CD4-positive, alpha-beta T cell treated with Interleukin-15 for 4 hours (primary cell): ENCODE results near the gene PTPRM.

ENCODE experiments used
- DNase-seq: peaks from one replicate; pipeline ENCODE4 v3.0.0-alpha.2; 2020; ENCODE audit warnings: low spot score

PTPRM gene

GRCh38 chr18:7671105-7671504 lies 104.0 kb downstream of the PTPRM start:
- DNase-seq, result no peak

DNA sequence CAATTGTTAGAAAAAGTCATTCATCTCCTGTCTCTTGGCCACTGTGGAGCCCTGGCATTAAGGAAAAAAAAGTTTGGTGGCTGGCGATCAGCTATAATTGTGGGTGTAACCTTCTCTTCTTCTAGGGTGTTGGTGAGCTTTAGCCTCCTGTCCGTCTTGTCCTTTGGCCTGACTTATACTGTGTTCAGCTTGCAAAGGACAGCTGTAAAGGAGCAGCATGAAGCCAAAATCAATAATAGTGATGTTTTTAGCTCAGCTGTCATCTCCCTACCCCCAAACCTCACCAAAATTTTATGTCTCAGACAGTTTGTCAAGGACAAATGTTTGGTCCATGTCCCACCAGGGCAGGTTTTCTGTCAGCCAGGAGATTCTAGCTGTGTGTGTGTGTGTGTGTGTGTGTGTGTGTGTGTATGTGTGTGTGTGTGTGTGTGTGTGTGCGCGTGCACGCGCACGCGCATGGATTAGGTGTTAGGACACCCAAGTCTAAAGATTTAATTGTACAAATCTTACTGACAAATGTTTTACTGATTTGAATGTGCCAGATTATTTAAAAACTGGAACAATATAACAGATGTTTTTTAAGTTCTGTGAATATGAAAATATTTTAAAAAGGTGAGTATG lies 109.2 kb downstream of the PTPRM start:
- DNase-seq, result no peak

GRCh38 chr18:7677001-7677400 lies 109.9 kb downstream of the PTPRM start:
- no peak for DNase-seq

DNA sequence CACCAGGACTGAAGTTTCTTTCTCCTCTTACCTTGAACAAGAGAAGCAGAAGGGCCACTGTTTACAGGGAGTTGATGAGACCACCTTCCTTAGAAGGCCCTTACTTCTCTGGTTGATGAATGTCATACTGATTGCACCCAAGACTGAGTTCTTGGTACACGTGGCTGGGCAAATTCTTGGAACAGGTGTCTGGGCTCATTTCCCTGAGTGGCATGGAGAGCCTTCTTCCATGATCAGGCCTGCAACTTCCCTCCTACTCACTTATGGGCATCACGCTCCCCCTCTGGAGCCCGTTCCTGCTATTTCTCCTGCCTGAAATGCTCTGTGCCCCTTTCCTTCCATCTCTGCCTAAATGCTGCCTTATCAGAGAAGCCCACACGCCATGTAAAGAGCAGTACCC lies 110.3 kb downstream of the PTPRM start:
- no peak for DNase-seq

- no peak for DNase-seq
These were observed 111.3 kb downstream of the PTPRM start for GRCh38 chr18:7678389-7678788.

DNA sequence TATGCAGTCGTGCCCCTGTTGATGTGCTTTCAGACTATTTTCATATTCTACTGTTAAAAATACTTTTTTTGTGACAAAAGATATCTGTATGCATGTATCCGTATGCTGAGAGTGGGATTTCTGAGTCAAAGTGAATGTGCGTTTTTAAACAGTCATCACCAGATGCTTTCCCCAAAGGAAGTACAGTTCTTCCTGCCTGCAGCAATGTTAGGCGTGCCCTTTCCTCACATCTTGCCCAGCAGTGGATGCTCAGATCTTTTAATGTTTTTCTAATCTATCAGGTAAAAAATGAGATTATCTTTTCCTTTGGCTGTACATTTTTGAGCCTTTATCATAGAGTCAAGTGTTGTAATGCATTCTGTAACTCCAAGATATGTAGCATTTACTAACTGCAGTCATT lies 111.7 kb downstream of the PTPRM start:
- DNase-seq, result no peak

GRCh38 chr18:7681298-7681697 lies 114.2 kb downstream of the PTPRM start:
- DNase-seq, result no peak

DNA sequence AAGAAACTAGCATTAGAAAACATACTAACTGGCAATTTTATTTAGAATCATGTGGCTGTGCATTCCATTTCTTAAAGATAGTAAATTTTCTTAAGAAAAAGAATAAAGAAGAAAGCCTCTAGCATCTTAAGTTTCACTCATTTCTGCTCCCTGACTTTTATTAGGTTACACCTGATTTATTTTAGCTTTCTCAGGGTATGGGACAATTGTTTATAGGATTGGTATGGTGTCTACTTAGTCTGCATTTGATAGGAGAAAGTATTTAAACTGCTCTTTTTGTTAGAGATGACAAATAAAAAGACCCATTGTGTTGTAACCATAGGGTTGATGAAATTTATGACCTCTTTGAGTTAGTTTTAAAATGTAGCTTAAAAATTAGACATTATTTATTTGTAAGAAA lies 115.2 kb downstream of the PTPRM start:
- DNase-seq, result no peak

- no peak for DNase-seq
These were observed 116.6 kb downstream of the PTPRM start for GRCh38 chr18:7683753-7684152.

- no peak for DNase-seq
These were observed 117.2 kb downstream of the PTPRM start for GRCh38 chr18:7684357-7684756.

DNA sequence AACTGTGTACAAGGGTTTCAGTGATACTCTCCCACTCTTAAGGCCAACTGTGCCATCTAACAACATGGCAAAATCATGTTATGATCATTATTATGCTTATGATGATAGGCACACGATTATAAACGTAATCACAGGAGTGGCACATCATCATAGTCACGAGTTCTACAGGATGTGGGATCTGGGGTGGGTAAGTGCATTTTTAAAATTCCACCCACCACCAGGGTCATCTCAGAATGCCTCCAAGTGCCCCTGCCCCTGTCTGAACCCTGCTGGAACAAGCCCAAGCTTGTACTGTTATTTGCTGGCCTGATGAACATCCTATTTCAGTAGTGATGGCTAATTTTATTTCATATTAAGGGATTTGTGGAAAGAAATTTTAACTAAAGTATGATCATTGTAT lies 117.8 kb downstream of the PTPRM start:
- no peak for DNase-seq

DNA sequence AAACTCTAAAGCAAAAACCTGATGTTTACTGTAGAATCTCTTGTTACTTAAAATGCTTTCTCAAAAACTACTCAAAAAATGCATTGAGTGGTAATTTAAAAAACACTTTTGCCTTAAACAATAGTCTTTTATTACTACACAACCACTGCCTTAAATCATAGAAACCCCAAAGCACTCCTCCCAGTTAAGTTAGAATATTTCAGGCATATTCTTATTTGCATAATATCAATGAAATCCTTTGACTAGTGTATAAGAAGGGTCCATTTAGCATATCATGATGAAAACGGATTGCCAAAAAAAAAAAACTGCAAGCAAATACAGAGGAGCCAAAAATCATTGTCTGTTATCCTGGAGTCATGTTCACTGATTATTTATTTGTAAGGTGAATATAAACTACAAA lies 119.2 kb downstream of the PTPRM start:
- DNase-seq, result no peak

DNA sequence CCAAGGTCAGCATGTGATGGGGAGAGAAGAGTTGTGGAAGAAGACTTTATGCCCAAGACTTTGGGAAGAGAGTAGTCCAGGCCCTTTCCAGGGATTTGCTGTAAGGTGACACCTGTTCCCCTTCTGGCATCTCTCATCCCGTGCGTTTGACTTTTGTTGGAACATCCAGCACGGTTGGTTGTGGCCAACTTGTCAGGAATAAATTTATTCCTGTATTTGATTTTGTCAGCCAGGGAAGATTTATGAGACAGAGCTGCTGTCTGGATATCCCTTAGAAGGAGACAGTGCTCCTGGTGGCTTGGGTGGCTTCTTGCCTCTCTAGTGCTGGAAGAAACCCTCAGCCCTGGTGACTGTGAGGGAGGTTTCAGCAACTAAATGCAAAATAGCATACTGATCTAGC lies 121.5 kb downstream of the PTPRM start:
- DNase-seq, result no peak

DNA sequence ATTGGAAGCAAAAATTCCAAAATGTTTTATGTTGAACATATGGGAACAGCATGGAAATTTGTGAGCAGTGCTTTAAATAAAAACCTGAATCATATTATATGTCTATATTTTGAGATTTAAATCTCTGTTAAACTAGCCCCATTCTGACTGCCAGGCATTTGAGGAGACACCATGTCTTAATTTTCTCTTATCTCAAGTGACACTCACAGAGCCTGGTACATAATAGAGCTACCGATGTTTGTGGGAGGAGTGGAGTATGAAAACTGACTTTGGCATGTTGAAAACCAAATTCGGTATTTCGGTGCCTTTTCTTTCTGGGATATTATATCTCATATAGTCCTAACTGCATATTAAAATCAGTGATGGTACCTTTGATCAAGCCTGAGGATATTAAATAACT lies 124.1 kb downstream of the PTPRM start:
- DNase-seq, result no peak

DNA sequence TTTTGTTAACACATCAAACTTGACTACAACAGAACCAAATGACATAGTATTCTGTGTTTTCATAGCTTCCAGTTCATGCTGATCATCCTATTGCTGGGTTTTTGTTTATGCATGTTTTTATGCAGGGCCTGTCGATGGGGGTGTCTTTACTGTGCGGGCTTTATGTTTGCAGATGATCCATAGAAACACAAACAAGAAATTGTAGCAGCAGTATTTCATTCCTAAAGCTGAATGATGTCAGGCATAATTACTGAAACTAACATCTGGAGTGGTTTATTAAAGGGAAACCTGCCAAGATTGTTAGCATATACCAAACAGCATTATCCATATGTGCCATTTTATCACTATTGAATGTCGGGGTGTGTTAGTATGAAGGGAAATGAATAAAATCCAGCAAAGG lies 129.7 kb downstream of the PTPRM start:
- DNase-seq, result no peak

- no peak for DNase-seq
These were observed 130.2 kb downstream of the PTPRM start for GRCh38 chr18:7697306-7697705.

DNA sequence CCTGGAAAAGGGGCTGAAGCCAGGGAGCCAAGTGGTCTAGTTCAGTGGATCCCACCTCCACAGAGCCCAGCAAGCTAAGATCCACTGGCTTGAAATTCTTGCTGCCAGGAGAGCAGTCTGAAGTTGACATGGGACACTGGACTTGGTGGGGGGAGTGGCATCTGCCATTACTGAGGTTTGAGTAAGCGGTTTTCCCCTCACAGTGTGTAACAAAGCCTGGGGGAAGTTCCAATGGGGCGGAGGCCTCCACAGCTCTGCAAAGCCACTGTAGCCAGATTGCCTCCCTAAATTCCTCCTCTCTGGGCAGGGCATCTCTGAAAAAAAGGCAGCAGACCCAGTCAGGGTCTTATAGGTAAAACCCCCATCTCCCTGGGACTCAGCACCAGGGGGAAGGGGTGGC lies 144.4 kb downstream of the PTPRM start:
- DNase-seq, result no peak

GRCh38 chr18:7720395-7720794 lies 153.3 kb downstream of the PTPRM start:
- DNase-seq, result no peak

DNA sequence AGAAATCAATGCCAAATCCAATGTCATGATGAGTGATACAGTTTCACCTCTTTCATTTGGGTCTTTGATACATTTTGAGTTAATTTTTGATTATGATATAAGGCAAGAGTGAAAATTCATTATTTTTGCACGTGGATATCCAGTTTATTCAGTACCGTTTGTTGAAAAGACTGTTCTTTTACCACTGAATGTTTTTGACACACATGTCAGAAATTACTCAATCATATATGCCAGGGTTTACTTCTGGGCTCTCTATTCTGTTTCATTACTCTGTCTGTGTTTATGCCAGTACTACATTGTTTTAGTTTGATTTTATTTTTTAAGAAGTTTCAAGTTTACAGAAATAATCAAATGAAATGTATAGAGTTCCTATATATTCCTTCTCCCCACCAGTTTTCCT lies 154.4 kb downstream of the PTPRM start:
- no peak for DNase-seq

GRCh38 chr18:7722955-7723354 lies 155.8 kb downstream of the PTPRM start:
- no peak for DNase-seq

DNA sequence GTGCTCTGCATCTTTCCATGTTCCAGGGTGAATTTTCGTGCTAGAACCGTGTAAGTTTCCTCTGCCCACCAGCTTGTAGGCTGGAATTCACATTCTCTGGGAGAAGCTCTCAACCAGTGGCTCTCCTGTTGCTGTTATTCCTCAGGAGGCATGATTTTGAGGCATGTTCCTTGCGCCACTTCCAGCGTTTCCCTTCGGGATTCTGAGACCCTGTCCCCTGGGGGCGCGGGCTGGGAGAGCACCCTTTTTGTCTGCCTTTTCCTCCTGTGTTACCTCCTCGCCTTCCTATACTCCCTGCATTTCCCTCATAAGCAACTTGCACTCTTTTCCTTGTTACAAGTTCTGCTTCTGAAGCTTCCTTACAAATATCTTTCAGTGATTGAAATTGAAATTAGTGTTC lies 156.4 kb downstream of the PTPRM start:
- DNase-seq, result no peak

DNA sequence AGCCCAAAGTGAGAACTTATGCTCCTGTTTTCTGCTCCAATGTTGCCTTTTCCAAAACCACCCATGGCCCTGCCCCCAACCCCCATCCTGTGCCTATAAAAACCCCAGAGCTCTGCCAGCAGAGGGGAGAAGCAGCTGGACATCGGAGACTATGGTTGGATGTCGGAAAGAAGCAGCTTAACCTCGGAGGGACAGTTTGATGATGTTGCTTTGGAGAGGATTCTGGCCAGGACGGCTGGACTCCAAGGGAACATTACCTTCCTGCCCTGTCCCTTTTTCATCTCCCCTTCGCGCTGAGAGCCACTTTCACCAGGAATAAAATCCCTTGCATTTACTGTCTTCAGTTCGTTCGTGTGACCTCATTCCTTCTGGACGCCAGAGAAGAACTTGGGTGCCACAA lies 158.4 kb downstream of the PTPRM start:
- DNase-seq, result no peak

GRCh38 chr18:7725897-7726296 lies 158.8 kb downstream of the PTPRM start:
- DNase-seq, result no peak

GRCh38 chr18:7726522-7726921 lies 159.4 kb downstream of the PTPRM start:
- no peak for DNase-seq
